HG03432 (cell line): ENCODE measurements around the gene PPP2R3A.
"Not testable (repeated sequence)": the region's sequence is repeated elsewhere in the genome, so short reads cannot be mapped to it uniquely, and the experiment has no call there.

Source experiments
- ATAC-seq: cut with Tn5 transposase; IDR thresholded peaks from one replicate; pipeline ENCODE4 v1.9.1; 2021; ENCODE audit warnings: mild to moderate bottlenecking, moderate library complexity; ENCODE audit not compliant: unreplicated experiment

The PPP2R3A gene

DNA sequence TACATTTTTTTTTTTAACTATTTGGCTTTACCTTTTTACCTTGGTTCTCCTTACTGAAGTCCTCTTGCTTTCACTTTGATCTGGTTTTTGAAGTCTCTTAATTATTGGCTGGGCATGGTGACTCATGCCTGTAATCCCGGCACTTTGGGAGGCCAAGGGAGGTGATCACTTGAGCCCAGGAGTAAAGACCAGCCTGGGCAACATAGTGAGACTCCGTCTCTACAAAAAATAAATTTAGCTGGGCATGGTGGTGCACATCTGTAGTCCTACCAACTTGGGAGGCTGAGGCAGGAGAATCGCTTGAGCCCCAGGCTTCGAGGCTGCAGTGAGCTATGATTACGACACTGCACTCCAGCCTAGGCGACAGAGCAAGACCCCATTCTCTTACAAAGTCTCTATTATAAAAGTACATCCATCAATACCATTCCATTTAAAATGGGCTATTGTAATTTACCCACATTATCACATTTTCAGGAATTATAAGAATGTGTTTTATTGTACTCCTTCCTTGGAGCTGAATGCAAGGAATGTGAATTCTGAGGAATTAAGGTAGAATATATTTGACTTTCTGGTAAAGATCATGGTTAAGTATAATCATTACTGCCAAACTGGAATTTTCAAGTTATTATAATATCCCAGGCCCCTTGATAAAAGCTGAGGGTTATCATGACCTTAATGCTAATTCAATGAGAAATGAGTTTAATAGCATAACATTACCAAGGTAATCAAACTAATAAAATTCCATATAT lies 181.6 kb downstream of the PPP2R3A start:
- ATAC-seq: no peak

DNA sequence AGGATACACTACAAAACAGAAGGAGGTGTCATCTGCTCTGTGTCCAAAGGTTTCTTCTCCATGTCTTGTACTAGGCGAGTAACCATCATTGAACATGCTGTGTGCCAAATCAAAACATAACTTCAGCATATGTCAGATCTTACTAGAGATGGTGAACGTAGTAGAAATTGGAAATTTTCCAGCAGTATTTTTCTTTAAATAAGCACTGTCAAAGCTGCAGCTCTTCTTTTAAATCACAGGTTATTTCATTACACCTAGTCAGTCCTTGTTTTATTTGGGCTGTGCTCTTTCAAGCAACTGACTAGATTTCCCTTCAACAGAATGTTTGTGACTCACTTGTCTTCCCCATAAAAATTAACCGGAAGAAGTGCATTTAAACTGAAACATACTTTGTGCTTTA lies 184.1 kb downstream of the PPP2R3A start:
- no peak for ATAC-seq

DNA sequence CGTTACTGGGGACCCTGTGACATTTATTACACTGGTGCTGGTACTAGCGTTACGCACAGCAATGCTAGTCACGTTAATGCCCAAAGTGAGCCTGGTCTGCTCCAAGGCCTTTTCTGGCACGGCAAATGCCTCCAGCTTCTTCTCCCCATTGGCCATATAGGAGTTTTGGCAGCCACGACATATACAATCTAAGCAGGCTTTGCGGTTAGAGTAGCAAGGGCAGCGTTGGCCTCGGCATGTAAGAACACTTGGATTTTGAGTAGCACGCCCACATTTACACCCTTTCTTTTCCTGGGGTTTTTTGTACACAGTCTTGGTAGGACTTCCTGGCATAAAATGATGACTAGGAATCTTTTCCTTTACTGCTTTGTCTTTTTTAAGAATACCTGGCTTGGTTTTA lies 185.7 kb downstream of the PPP2R3A start:
- ATAC-seq: no peak

DNA sequence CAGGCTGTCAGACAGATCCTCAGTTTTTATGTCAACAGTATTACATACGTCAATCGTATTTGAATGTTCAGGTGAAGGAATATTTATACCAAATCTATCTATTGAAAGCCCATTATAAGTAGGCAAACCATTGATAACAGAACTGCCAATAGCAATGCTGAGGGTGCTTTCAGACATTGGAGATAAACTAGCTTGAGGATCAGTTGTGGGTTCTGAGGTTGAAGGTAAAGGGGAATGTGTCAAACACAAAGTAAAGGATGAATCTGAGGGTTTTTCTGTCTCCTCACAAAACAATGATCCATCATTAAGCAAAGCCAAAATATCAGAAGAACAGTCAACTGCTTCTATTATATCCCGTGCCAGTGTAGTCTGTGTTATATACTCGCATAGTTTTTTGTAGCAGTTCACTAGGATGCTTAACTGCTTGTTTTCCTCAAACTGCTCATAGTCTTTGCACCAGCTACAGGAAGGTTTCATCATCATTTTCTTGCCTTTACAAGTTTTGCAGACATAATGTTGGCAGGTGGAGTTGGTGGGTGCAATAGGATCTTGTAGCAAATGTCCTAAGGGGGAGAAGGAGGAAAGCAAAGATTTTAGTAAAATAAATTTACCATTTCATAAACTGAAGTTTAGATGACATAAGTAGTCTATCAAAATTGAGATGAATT lies 186.8 kb downstream of the PPP2R3A start:
- no peak for ATAC-seq

DNA sequence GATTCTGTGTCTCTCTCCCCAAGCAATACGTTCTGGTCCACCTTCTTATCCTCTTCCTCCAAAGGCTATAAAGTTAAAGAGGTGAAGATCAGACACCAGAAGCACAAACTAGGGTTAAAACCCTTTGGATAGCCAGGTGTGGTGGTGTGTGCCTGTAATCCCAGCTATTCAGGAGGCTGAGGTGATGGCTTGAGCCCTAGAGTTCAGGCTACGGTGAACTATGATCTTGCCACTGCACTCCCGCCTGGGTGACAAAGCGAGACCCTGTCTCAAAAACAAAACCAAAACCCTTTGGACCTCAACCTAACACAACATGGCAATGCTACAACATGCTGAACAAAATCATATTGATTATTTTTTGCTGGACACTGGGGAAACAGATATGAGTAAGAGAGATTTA lies 187.4 kb downstream of the PPP2R3A start:
- ATAC-seq: no peak

DNA sequence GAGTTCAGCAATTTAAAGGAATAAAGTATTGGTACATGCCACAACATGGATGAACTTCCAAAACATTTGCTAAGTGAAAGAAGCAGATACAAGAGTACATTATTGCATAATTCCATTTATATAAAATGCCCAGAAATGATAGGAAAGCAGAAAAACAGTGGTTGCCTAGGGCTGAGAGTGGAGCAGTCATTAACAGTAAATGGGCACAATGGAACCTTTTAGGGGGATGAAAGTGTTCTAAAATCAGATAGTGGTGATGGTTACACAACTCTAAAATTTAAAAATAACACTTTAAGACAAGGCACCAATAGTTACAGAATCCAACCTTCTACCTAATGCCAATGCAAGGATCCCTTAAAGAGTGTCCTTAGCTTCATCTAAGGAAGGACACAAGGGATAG lies 196.0 kb downstream of the PPP2R3A start:
- no peak for ATAC-seq

DNA sequence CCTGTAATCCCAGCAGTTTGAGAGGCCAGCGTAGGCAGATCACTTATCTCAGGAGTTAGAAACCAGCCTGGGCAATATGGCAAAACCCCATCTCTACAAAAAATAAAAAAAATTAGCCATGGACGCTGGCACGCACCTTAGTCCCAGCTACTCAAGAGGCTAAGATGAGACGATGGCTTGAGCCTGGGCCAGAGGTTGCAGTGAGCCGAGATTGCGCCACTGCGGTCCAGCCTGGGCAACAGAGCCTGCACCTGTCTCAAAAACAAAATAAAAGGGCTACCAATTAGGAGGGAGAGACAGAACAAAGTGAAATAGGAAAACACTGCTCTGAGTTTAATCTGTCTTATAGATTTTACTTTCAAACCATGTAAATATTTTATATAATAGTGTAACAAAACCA lies 196.8 kb downstream of the PPP2R3A start:
- no peak for ATAC-seq

DNA sequence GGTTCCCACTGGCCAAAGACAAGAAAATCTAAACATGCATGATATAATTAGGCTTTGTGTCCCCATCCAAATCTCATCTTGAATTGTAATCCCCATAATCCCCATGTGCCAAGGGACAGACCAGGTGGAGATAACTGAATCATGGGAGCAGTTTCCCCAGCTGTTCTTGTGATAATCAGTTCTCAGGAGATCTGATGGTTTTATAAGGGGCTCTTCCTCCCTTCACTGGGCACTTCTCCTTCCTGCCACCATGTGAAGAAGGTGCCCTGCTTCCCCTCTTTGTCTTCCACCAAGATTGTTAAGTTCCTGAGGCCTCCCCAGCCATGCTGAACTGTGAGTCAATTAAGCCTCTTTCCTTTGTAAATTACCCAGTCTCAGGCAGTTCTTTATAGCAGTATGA lies 198.1 kb downstream of the PPP2R3A start:
- not testable (repeated sequence) for ATAC-seq

DNA sequence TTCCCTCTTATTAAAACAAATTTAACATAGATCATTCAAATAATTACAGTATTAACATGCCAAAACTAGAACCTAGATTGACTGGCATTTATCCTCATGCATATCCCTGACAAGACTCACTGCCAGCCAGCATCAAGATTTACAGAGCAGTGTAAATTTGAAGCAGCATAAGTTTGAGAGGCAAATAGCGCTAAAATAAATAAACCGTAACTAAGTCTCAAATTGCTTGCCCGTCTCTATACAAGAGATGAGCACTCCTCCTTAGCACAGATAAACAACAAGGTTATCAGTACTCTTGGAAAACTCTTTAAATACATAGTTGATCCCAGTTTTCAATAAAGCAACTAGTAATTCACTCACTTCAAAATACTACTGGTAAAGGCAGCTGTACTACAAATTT lies 201.0 kb downstream of the PPP2R3A start:
- ATAC-seq: no peak

DNA sequence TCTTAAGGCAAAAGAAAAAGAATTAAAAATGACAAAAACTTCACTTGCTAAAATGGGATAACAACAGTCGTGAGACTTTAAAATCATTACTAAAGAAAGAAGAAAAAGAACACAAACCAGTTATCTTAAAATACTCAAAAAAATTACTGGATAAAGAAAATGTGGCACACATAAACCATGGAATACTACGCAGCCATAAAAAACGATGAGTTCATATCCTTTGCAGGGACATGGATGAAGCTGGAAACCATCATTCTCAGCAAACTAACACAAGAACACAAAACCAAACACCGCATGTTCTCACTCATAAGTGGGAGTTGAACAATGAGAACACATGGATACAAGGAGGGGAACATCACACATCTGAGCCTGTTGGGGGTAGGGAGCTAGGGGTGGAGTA lies 202.7 kb downstream of the PPP2R3A start:
- ATAC-seq: not testable (repeated sequence)

DNA sequence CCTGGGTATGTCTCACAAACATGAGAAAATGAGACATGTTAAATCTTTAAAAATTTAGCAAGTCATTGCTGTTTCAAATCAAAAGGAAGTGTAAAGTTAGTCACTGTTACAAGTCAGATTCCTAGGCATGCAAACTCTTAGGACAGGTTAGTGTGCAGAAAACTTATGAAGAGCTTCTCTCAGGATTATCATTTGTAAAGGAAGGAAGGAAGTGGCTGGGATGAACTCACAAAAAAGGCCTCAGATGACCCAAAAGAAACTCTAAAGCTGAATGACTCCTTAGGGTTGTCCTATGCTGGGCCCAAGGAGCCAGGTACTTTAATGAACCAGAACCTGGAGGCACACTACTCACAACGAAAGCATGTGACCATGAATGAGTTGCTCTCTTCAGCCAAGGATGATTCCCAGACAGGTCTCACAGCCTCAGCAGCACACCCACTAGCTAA lies 205.6 kb downstream of the PPP2R3A start:
- no peak for ATAC-seq

DNA sequence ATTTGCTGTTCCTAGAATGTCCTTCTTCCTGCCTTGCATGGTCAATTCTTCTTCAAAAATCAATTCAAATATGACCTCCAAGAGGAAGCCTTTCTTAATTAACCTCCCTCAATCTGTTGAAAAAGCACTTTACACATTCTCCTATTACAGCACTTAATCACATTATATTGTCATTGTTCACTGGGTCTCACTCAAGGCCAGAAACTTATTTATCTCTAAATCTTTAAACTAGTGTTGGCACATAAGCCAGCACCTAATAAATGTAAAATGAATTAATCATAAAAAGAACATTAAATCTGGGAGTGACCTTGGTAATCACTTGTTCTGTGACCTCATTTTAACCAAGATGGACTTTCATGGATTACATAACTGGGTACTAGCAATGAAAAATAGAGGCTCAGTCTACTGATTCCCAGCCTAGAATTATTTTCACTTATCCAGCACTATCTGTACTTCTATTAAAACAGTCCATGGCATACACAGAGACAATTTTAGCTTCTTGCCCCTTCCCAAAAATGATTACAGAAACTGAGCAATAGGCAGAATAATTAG lies 208.5 kb downstream of the PPP2R3A start:
- no peak for ATAC-seq

DNA sequence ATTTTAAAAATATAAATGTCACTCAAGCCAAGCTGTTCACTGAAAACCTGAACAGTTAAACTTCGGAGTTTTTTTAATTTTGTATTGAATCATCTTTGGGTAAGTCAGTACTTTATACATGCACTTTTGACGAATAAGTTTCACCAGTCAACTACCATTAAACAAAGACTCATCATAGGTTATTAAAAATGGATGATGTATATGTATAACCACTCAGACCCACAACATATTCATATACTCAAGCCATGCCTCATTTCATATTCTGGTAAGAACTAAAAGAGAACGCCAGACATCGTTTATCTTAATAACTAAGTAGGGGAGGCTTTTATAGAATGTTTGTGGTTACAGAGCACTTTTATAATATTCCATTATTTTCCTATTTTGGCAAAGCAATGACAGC lies 212.3 kb downstream of the PPP2R3A start:
- no peak for ATAC-seq

DNA sequence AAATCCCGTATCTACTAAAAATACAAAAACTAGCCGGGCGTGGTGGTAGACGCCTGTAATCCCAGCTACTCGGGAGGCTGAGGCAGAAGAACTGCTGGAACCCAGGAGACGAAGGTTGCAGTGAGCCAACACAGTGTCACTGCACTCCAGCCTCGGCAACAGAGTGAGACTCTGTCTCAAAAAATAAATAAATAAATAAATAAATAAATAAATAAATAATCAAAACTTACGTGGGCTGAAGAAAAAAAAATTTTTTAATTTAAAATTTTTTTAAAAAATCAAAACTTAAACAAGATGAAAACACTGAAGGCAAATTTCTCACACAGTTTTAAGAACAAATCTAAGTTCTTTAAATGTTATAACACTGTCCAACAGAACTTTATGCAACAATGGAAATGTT lies 216.2 kb downstream of the PPP2R3A start:
- no peak for ATAC-seq

DNA sequence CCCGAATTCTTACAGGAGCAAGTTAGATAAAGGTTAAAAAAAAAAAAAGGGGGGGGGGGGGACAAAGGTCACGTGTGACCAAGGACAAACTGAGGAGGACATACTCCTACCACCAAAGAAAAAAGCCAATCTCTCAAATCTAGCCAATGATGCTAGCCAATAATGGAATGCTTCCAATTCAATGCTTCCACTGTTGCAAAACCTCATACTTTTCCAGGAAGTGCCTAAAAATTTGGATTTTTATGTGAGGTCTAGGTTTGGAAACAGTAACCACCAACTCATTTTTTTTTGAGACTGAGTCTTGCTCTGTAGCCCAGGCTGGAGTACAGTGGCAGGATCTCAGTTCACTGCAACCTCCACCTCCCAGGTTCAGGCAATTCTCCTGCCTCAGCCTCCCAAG lies 219.2 kb downstream of the PPP2R3A start:
- no peak for ATAC-seq

DNA sequence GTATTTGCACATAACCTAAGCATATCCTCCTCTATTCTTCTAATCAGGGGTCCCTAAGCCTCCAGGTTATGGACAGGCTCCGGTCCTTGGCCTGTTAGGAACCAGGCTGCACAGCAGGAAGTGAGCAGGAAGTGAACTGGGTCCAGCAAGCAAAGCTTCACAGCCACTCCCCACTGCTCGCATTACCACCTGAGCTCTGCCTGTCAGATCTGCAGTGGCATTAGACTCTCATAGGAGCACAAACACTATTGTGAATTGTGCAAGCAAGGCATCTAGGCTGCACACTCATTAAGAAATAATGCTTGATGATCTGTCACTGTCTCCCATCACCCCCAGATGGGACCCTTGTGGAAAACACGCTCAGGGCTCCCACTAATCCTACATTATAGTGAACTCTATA lies 220.8 kb downstream of the PPP2R3A start:
- ATAC-seq: no peak

DNA sequence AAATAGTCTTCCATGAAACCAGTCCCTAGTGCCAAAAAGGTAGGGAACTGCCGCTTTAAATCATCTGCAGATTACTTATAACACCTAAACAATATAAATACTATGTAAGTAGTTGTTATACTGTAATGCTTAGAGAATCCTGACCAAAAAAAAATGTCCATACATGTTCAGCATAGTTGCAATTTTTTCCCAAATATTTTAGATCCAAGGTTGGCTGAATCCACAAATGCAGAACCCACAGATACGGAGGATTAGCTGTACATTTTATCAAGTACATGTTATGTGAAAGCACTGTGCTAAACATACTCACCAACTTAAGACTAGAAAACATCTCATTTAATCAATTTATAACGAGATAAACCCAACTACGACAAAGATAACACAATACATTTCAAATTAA lies 221.3 kb downstream of the PPP2R3A start:
- no peak for ATAC-seq

DNA sequence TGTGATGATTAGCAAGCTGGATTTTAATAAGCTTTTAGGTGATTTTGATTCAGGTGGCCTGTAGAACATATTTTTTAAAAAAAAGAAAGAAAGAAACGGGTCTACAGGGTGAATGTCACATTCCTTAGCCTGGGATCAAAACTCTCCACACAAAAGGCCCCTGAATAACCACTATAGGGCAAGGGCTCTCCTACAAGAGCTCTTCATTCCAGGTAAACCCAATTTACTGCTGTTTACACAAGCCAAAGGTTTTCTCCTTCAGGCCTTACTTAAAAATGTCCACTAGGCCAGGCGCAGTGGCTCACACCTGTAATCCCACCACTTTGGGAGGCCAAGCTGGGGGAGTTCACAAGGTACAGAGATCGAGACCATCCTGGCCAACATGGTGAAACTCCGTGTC lies 222.3 kb downstream of the PPP2R3A start:
- no peak for ATAC-seq

DNA sequence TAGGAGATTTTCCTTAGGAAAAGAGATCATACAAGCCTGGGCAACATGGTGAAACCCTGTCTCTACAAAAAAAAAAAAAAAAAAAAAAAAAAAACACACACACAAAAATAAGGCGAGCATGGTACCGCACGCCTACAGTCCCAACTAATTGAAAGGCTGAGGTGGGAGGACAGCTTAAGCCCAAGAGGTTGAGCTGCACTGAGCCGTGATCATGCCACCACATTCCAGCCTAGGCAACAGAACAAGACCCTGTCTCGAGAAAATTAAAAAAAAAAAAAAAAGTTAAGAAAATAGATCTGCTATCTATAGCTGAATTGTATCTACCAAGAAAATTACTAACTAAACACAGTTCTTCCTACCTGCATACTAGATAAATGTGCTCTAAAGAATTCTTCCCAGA lies 223.5 kb downstream of the PPP2R3A start:
- no peak for ATAC-seq

DNA sequence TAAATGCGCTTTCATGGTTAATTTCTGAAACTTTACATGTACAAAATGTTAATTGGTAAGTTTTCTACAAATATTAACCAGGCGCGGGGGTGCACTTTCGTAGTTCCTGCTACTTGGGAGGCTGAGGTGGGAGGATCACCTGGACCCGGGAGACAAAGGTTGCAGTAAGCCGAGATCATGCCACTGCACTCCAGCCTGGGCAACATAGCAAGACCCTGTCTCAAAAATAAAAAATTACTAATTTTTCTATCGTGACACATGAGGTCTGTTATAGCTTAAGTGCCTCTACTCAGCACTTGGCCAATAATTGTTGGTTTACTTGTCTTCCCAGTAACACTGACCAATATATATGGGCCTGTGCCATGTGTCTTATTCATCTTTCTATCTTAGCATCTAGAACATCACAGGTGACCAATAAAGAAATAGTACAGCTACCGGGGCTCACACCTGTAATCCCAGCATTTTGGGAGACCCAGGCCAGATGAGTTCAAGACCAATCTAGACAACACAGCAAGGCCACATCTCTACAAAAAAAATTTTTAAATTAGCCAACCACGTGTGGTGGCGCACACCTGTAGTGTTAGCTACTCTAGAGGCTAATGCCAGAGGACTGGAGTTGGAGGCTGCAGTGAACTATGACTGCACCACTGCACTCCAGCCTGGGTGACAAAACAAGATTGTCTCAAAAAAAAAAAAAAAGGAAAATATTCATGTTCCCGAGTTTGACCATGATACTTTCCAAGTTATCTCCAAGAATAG lies 224.5 kb downstream of the PPP2R3A start:
- ATAC-seq: no peak

DNA sequence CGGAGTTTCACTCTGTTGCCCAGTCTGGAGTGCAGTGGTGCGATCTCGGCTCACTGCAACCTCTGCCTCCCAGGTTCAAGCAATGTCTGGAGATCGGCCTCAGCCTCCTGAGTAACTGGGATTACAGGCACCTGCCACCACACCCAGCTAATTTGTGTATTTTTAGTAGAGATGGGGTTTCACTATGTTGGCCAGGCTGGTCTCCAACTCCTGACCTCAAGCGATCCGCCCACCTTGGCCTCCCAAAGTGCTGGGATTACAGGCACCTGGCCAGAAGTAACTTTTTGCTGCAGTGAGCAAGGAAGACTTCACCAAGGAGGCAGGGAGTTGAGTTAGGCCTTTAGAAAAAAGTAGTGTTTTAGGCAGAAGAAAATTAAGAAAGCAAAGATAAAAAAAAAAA lies 226.7 kb downstream of the PPP2R3A start:
- not testable (repeated sequence) for ATAC-seq

DNA sequence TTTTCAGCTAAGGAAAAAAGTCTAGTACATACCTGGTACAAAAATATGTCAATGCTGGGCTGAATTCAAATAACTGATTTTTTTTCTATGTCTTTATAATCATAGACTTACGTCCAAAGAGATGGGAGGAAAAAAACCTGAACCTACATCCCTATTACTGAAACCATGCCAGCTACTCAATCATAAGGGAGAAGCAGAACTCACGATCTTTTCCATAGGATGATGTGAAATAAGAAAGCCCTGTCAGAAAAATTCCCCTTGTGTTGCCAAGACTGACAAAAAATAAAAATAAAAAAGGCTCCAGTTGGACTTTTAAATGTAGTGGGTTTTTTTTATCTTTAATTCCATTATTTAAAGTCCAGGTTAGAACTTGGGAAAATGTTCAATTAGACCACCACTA lies 227.3 kb downstream of the PPP2R3A start:
- no peak for ATAC-seq
